ENCODE data around the gene MTX2. TPM values are rescaled to one million over a fixed set of nuclear protein-coding genes. Genes with fewer than 3 reads are reported as not detected.

Gene MTX2
- total RNA-seq, 3 donors from 2014 or later (not counting 1 experiment from before 2014, with no cell fraction given): 3.8 to 8.7 (median 7.7) TPM

- no peaks in the 10 kb centered on the region for H3K4me1 ChIP-seq (ENCODE audit: control insufficient read depth, insufficient read depth, low read length)
- H3K36me3 ChIP-seq (ENCODE audit: control insufficient read depth, insufficient read depth, low read length): no peaks in the 10 kb centered on the region
- no peaks in the 10 kb centered on the region for H3K4me1 Mint-ChIP-seq
- WGBS (ENCODE audit: insufficient coverage): 56% methylated on average over 1 of the region's 1 CpG
- no peak for TF ChIP-seq CTCF (IDR thresholded peaks at IDR 0.05)
- ATAC-seq (no peak), DNase-seq (no peak)
- H3K9me3 ChIP-seq (ENCODE audit: control insufficient read depth, insufficient read depth, low read length): no peaks in the 10 kb centered on the region
- intact Hi-C loops (cut with micrococcal nuclease): no loop called here
- no peak overlapping the region for H3K27ac Mint-ChIP-seq
- peaks cover 31 to 45% of the 10 kb centered on the region in 2 donors for H3K27me3 Mint-ChIP-seq (ENCODE audit: low read depth in 2 of 2)
- no peaks in the 10 kb centered on the region for H3K27me3 ChIP-seq (ENCODE audit: control insufficient read depth, insufficient read depth, low read length)
- H3K36me3 Mint-ChIP-seq: no peaks in the 10 kb centered on the region
- H3K4me3 Mint-ChIP-seq: no peak overlapping the region
- H3K4me3 ChIP-seq (ENCODE audit: low read length): no peak overlapping the region
- H3K27ac ChIP-seq (ENCODE audit: low read length): no peak overlapping the region
- H3K9me3 Mint-ChIP-seq: no peaks in the 10 kb centered on the region
Observed at GRCh38 chr2:176234940-176235339, 34.3 kb upstream of the MTX2 start.

- intact Hi-C loops (cut with micrococcal nuclease): no loop called here
- peaks cover 6% of the 10 kb centered on the region for H3K27me3 ChIP-seq (ENCODE audit: control insufficient read depth, insufficient read depth, low read length)
- TF ChIP-seq CTCF (IDR thresholded peaks at IDR 0.05): no peak
- H3K4me3 ChIP-seq (ENCODE audit: low read length): no peak overlapping the region
- Mint-ChIP-seq H3K36me3 (no peaks in the 10 kb centered on the region), H3K9me3 (no peaks in the 10 kb centered on the region), H3K27me3 (ENCODE audit: low read depth in 2 of 2) (peaks cover 27 to 44% of the 10 kb centered on the region in 2 donors), H3K4me1 (no peaks in the 10 kb centered on the region), H3K27ac (no peak overlapping the region), H3K4me3 (no peak overlapping the region)
- WGBS (ENCODE audit: insufficient coverage): 86% methylated on average over 3 of the region's 4 CpGs
- H3K9me3 ChIP-seq (ENCODE audit: control insufficient read depth, insufficient read depth, low read length): no peaks in the 10 kb centered on the region
- no peaks in the 10 kb centered on the region for H3K4me1 ChIP-seq (ENCODE audit: control insufficient read depth, insufficient read depth, low read length)
- no peak overlapping the region for H3K27ac ChIP-seq (ENCODE audit: low read length)
- H3K36me3 ChIP-seq (ENCODE audit: control insufficient read depth, insufficient read depth, low read length): no peaks in the 10 kb centered on the region
- no peak for ATAC-seq
- no peak for DNase-seq
Observed at GRCh38 chr2:176237456-176237855, 31.8 kb upstream of the MTX2 start.

GRCh38 chr2:176239031-176239430 is 30.2 kb upstream of the MTX2 start:
- no peak for DNase-seq
- ATAC-seq: no peak
- Histone ChIP-seq H3K4me3 (ENCODE audit: low read length) (no peak overlapping the region), H3K36me3 (ENCODE audit: control insufficient read depth, insufficient read depth, low read length) (no peaks in the 10 kb centered on the region), H3K27ac (ENCODE audit: low read length) (no peak overlapping the region), H3K9me3 (ENCODE audit: control insufficient read depth, insufficient read depth, low read length) (no peaks in the 10 kb centered on the region), H3K4me1 (ENCODE audit: control insufficient read depth, insufficient read depth, low read length) (no peaks in the 10 kb centered on the region), H3K27me3 (ENCODE audit: control insufficient read depth, insufficient read depth, low read length) (peaks cover 6% of the 10 kb centered on the region)
- WGBS (ENCODE audit: insufficient coverage): 96% methylated on average over 4 of the region's 4 CpGs
- Mint-ChIP-seq H3K27ac (no peak overlapping the region), H3K4me1 (no peaks in the 10 kb centered on the region), H3K27me3 (ENCODE audit: low read depth in 2 of 2) (peaks cover 25 to 36% of the 10 kb centered on the region in 2 donors), H3K4me3 (no peak overlapping the region), H3K36me3 (no peaks in the 10 kb centered on the region), H3K9me3 (no peaks in the 10 kb centered on the region)
- intact Hi-C loops (cut with micrococcal nuclease): no loop called here
- TF ChIP-seq CTCF (IDR thresholded peaks at IDR 0.05): no peak

- H3K27ac Mint-ChIP-seq: no peak overlapping the region
- H3K27me3 Mint-ChIP-seq (ENCODE audit: low read depth in 2 of 2): peaks cover 21 to 30% of the 10 kb centered on the region in 2 donors
- H3K9me3 Mint-ChIP-seq: no peaks in the 10 kb centered on the region
Observed at GRCh38 chr2:176240301-176240700, 28.9 kb upstream of the MTX2 start.

More at GRCh38 chr2:176240301-176240700, 28.9 kb upstream of the MTX2 start:
- intact Hi-C loops (cut with micrococcal nuclease): no loop called here
- Mint-ChIP-seq H3K4me1 (no peaks in the 10 kb centered on the region), H3K4me3 (no peak overlapping the region), H3K36me3 (no peaks in the 10 kb centered on the region)
- Histone ChIP-seq H3K4me1 (ENCODE audit: control insufficient read depth, insufficient read depth, low read length) (no peaks in the 10 kb centered on the region), H3K9me3 (ENCODE audit: control insufficient read depth, insufficient read depth, low read length) (no peaks in the 10 kb centered on the region), H3K27me3 (ENCODE audit: control insufficient read depth, insufficient read depth, low read length) (peaks cover 6% of the 10 kb centered on the region), H3K36me3 (ENCODE audit: control insufficient read depth, insufficient read depth, low read length) (no peaks in the 10 kb centered on the region), H3K4me3 (ENCODE audit: low read length) (no peak overlapping the region), H3K27ac (ENCODE audit: low read length) (no peak overlapping the region)
- DNase-seq (no peak), ATAC-seq (no peak)
- no peak for TF ChIP-seq CTCF (IDR thresholded peaks at IDR 0.05)
- WGBS (ENCODE audit: insufficient coverage): no CpG with 5 or more reads among the region's 1 CpG
